HepG2 (cell line): Measurements from ENCODE around the gene PTPRD. TPM values are rescaled to one million over a fixed set of nuclear protein-coding genes. Genes with fewer than 3 reads are reported as not detected.

Experiments used
- ATAC-seq: fragments of 200-7000 bp; cut with Tn5 transposase; 3 replicates; pipeline ENCODE4 v1.9.1; 2020; ENCODE audit warnings: mild to moderate bottlenecking, moderate library complexity
- BruUV-seq: library from RNA; stranded (reverse); fragments of 400-500 nt; replicated peaks from 2 replicates; lab custom pipeline; 2021; lab: Mats Ljungman, UMichigan
- CTCF ChIA-PET: fragments of 300-600 bp; formaldehyde crosslinking; extraction: SDS; loops from one replicate; lab custom pipeline; 2021; ENCODE audit warnings: low total read pairs, inconsistent platforms, low intra/inter-chr PET ratio; lab: Yijun Ruan, JAX
- POLR2A ChIA-PET: fragments of 350-600 bp; sonication (Branson Sonifier 250); formaldehyde crosslinking; loops from one replicate; lab custom pipeline; 2020; ENCODE audit warnings: antibody characterized with exemption, inconsistent platforms; lab: Yijun Ruan, JAX
- DNase-seq: peaks from one replicate; pipeline ENCODE4 v3.0.0-alpha.2; 2015; ENCODE audit warnings: low spot score
- FAIRE-seq: peaks from 3 replicates; lab custom pipeline; 2011; peaks lifted over from hg19 to GRCh38; lab: Jason Lieb, UNC
- H2AFZ ChIP-seq: one replicate; pipeline ENCODE4 v1.6.1; 2011; ENCODE audit warnings: low read length, inconsistent platforms
- H3K27ac ChIP-seq: fragments of 300-600 bp; 3 replicates; pipeline ENCODE4 v1.8.0; 2011; ENCODE audit warnings: mixed run types, mild to moderate bottlenecking, mixed read lengths, low read length, inconsistent platforms; ENCODE audit not compliant: insufficient read depth; ENCODE audit errors: extremely low read length
- H3K27me3 ChIP-seq, 2 experiments: fragments of 200-600 bp in 1 of 2; 2 replicates in 1 of 2; 3 replicates in 1 of 2; pipeline versions ENCODE4 v1.6.0 to v1.8.0; 2011; ENCODE audit warnings: low read length in 2 of 2, mild to moderate bottlenecking in 2 of 2, moderate library complexity in 2 of 2, inconsistent platforms in 1 of 2; ENCODE audit not compliant: insufficient read depth in 2 of 2, control insufficient read depth in 1 of 2
- H3K36me3 ChIP-seq, 2 experiments: fragments of 200-600 bp in 1 of 2; replicated peaks in 1 of 2; 2 replicates in 1 of 2; 3 replicates in 1 of 2; pipeline versions ENCODE4 v1.5.1 to v1.8.0; 2011; ENCODE audit warnings: low read length in 2 of 2, inconsistent platforms in 1 of 2; ENCODE audit not compliant: insufficient read depth in 2 of 2, control insufficient read depth in 1 of 2
- H3K4me1 ChIP-seq: 2 replicates; pipeline ENCODE4 v1.5.1; 2012; ENCODE audit warnings: low read length, inconsistent platforms; ENCODE audit not compliant: insufficient read depth
- H3K4me2 ChIP-seq: 2 replicates; pipeline ENCODE4 v1.6.0; 2011; ENCODE audit warnings: low read depth, low read length, inconsistent platforms
- H3K4me3 ChIP-seq, 3 experiments: fragments of 200-600 bp in 1 of 3; sonication (generic), shearing (Covaris generic) in 1 of 3; replicated peaks in 1 of 3; 2 replicates each; pipeline ENCODE4 v1.5.1; 2011 to 2016; ENCODE audit warnings: low read length in 3 of 3, inconsistent platforms in 2 of 3, low read depth in 2 of 3, mild to moderate bottlenecking in 2 of 3, control low read depth in 1 of 3, mixed read lengths in 1 of 3; ENCODE audit not compliant: insufficient read depth in 1 of 3
- H3K79me2 ChIP-seq: one replicate; pipeline ENCODE4 v1.6.1; 2011; ENCODE audit warnings: low read length, inconsistent platforms; ENCODE audit not compliant: insufficient read depth
- H3K9ac ChIP-seq: 2 replicates; pipeline ENCODE4 v1.6.0; 2011; ENCODE audit warnings: mild to moderate bottlenecking, low read depth, low read length, inconsistent platforms; ENCODE audit not compliant: insufficient read depth
- H3K9me3 ChIP-seq: 2 replicates; pipeline ENCODE4 v1.5.1; 2012; ENCODE audit warnings: mild to moderate bottlenecking, low read length
- H4K20me1 ChIP-seq: 2 replicates; pipeline ENCODE4 v1.6.0; 2011; ENCODE audit warnings: inconsistent platforms, mild to moderate bottlenecking, low read length, moderate library complexity; ENCODE audit not compliant: insufficient read depth
- ERF ChIP-seq: IDR thresholded peaks from 2 replicates; pipeline ENCODE4 v1.6.1; 2018; ENCODE audit warnings: missing biosample characterization, missing genetic modification reagents
- HNRNPLL ChIP-seq: fragments of 200-400 bp; formaldehyde crosslinking; IDR thresholded peaks from 2 replicates; pipeline ENCODE4 v1.6.1; 2017; ENCODE audit warnings: mild to moderate bottlenecking, low read depth, low read length; ENCODE audit not compliant: poor library complexity, severe bottlenecking
- MAFF ChIP-seq: IDR thresholded peaks from 2 replicates; pipeline ENCODE4 v1.6.1; 2011; ENCODE audit warnings: low read depth, low read length, improper control_type of control experiment
- MAFK ChIP-seq, 2 experiments: IDR thresholded peaks in 1 of 2; conservative IDR thresholded peaks in 1 of 2; 2 replicates each; pipeline ENCODE4 v1.6.1; 2011; ENCODE audit warnings: improper control_type of control experiment in 2 of 2, low read length in 2 of 2
- PAX8 ChIP-seq: sonication (generic); formaldehyde crosslinking; IDR thresholded peaks from 2 replicates; pipeline ENCODE4 v1.8.0; 2022; ENCODE audit warnings: mild to moderate bottlenecking, missing genetic modification reagents, borderline replicate concordance
- POLR2AphosphoS5 ChIP-seq: IDR thresholded peaks from 2 replicates; pipeline ENCODE4 v1.6.1; 2012; ENCODE audit warnings: low read depth, low read length
- REXO4 ChIP-seq: sonication (generic); formaldehyde crosslinking; IDR thresholded peaks from 2 replicates; pipeline ENCODE4 v1.8.0; 2022; ENCODE audit warnings: missing genetic modification reagents, mild to moderate bottlenecking, borderline replicate concordance
- WIZ ChIP-seq: sonication (generic); formaldehyde crosslinking; IDR thresholded peaks from 2 replicates; pipeline ENCODE4 v1.5.1; 2020; ENCODE audit warnings: mild to moderate bottlenecking, missing genetic modification reagents
- ZGPAT ChIP-seq: IDR thresholded peaks from 2 replicates; pipeline ENCODE4 v1.6.1; 2016; ENCODE audit warnings: mild to moderate bottlenecking
- ZNF24 ChIP-seq: fragments of 450-650 bp; IDR thresholded peaks from 2 replicates; pipeline ENCODE4 v1.6.1; 2017; ENCODE audit warnings: antibody characterized with exemption, mild to moderate bottlenecking
- ZNF484 ChIP-seq: sonication (generic); formaldehyde crosslinking; IDR thresholded peaks from 2 replicates; pipeline ENCODE4 v1.5.1; 2020; ENCODE audit warnings: mild to moderate bottlenecking, low read depth, missing genetic modification reagents, borderline replicate concordance
- ZNF605 ChIP-seq: sonication (generic); formaldehyde crosslinking; IDR thresholded peaks from 2 replicates; pipeline ENCODE4 v1.8.0; 2022; ENCODE audit warnings: mild to moderate bottlenecking, missing genetic modification reagents
- ZNF724P ChIP-seq: sonication (generic); formaldehyde crosslinking; IDR thresholded peaks from 2 replicates; pipeline ENCODE4 v1.8.0; 2022; ENCODE audit warnings: missing genetic modification reagents, borderline replicate concordance
- in situ Hi-C: cut with HindIII; loops from 2 replicates; pipeline ENCODE4 v1.10.0; 2017; ENCODE audit warnings: low pct_unique_long_range_greater_than_20kb; ENCODE audit not compliant: extremely low pct_ligation_motif_present
- intact Hi-C: fragments of 100-400 bp; cut with micrococcal nuclease; formaldehyde crosslinking; loops from one replicate; pipeline ENCODE4 v1.10.0; 2022; ENCODE audit not compliant: unreplicated experiment
- polyA plus RNA-seq, 8 experiments: library from polyadenylated mRNA; depleted of rRNA in 3 of 8; stranded (reverse) in 7 of 8; unstranded in 1 of 8; fragments of >200 nt; fragmentation: Illumina TruSeq in 4 of 8; extraction: Trizol in 4 of 8; gene quantifications; 2 replicates each; pipeline versions ENCODE4 v1.2.1 to v1.2.3, GENCODE V29; 2011 to 2016; ENCODE audit warnings: low read depth in 4 of 8, missing spikeins in 1 of 8, mixed read lengths in 1 of 8; ENCODE audit not compliant: insufficient read depth in 1 of 8
- total RNA-seq, 5 experiments: library from RNA; depleted of rRNA; stranded (reverse); fragments of >200 nt; fragmentation: Illumina TruSeq; extraction: Trizol; gene quantifications; 2 replicates each; pipeline ENCODE4 v1.2.3, GENCODE V29; 2016; ENCODE audit warnings: low read depth in 1 of 5

The PTPRD gene
- total and polyA plus RNA-seq, 2 of the 13 experiments (the other 11 are each of a cell fraction or from before 2014, with no cell fraction given) = 0.05 TPM; not detected in 1

- Histone ChIP-seq H3K27me3 (no peaks in the 10 kb centered on the region), H3K9me3 (no peaks in the 10 kb centered on the region; the same call in 1 of the 2 replicates), H3K9ac (no peak overlapping the region), H3K4me1 (no peaks in the 10 kb centered on the region), H3K27ac (no peak overlapping the region), H3K4me2 (no peak overlapping the region), H3K79me2 (no peaks in the 10 kb centered on the region), H3K4me3 (no peak overlapping the region), H2AFZ (no peak overlapping the region), H3K36me3 (no peaks in the 10 kb centered on the region), H4K20me1 (no peaks in the 10 kb centered on the region)
- no peak for ATAC-seq
- no peak for FAIRE-seq
- POLR2A ChIA-PET = no interaction called here
- DNase-seq = no peak
- no peak for TF ChIP-seq HNRNPLL
- no peak for TF ChIP-seq PAX8 (CRISPR knock-in tag)
- TF ChIP-seq ZNF605 = no peak
- no peak for TF ChIP-seq WIZ (CRISPR knock-in tag)
- TF ChIP-seq REXO4 (CRISPR knock-in tag) = no peak
- TF ChIP-seq ERF (CRISPR knock-in tag) = no peak
- no peak for TF ChIP-seq POLR2AphosphoS5
- TF ChIP-seq ZGPAT (CRISPR knock-in tag) = no peak
- TF ChIP-seq ZNF24 = no peak
- peak; percentile 40 to 84; a peak in 3 of 4 replicates for TF ChIP-seq MAFK (conservative IDR thresholded peaks at IDR 0.05 in 1 of 2, IDR thresholded peaks at IDR 0.05 in 1 of 2; ENCODE audit: low read length in 2 of 2)
- no peak for TF ChIP-seq ZNF724P (CRISPR knock-in tag)
- TF ChIP-seq MAFF = peak; percentile 71
- no peak for TF ChIP-seq ZNF484 (CRISPR knock-in tag)
- CTCF ChIA-PET = no interaction called here
- intact Hi-C loops = no loop called here
- BruUV-seq = no TSS peak
- in situ Hi-C loops = no loop called here
These were observed 695.4 kb downstream of the PTPRD start for GRCh38 chr9:9917400-9917799.
